Inflammatory macrophage treated with lipopolysaccharide for 1 hour (primary cell): Measurements from ENCODE around the gene MT1G.
"Not testable (repeated sequence)": the region's sequence is repeated elsewhere in the genome, so short reads cannot be mapped to it uniquely, and the experiment has no call there.

Experiments used
- DNase-seq, 2 donors: peaks; one replicate each; pipeline ENCODE4 v3.0.0-alpha.2; 2020 to 2022

MT1G gene

DNA sequence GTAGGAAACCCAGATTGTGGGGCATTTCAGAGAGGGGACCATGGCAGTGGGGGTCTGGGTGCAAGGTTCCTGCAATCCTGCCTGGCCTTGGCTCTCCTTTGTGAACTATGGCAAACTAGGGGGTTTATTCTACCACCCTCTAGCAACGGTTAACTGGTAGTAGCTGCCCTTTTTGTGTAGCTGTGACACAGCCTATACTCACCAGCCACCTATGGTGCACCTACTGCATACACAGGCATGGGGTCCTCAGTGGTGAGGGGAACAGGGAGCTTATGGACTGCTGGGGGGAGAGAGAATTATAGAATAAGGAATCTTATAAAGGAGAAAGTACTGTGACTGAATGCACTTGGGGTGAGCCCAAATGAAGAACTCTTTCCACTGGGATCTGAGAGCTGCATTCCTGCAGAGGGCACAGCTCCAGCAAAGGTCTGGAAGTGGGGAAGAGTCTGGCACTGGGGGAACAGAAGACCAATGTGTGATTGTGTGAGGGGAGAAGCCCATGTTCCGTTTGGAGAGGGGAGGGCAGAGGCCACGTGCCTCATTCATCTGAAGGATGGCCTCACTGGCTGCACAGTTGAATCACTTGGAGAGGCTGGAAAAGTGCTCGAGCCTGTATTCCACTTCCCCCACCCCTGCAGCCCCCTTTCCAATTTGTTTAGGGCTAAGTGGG, 16.5 kb upstream of the MT1G start:
- DNase-seq: no peak

DNA sequence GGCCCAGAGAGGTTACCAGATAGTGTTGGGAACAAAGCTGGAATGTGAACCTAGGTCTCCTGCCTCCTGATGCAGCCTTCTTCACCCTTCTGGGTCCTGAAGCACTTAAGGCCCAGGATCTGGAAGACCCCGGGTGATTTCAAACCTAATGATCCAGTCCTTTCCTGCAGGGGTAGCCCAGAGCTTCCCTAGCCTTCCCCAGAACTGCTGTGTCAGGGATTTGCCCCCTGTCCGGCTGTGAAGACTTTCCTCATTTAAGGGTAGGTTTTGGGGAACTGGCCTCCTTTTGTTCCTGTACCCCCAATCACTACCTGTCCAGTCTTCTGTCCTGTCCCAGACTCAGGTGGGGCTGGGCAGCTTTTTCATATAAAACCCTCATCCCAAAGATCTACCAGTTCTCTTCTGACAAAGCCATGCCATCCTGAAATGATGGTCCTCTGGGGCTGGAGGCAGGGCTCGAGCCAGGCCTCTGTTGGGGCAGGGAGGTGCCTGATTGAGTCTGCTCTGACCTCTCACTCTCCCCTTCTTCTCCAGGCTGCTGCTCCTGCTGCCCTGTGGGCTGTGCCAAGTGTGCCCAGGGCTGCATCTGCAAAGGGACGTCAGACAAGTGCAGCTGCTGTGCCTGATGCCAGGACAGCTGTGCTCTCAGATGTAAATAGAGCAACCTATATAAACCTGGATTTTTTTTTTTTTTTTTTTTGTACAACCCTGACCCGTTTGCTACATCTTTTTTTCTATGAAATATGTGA, 15.7 kb upstream of the MT1G start:
- DNase-seq: no peak

DNA sequence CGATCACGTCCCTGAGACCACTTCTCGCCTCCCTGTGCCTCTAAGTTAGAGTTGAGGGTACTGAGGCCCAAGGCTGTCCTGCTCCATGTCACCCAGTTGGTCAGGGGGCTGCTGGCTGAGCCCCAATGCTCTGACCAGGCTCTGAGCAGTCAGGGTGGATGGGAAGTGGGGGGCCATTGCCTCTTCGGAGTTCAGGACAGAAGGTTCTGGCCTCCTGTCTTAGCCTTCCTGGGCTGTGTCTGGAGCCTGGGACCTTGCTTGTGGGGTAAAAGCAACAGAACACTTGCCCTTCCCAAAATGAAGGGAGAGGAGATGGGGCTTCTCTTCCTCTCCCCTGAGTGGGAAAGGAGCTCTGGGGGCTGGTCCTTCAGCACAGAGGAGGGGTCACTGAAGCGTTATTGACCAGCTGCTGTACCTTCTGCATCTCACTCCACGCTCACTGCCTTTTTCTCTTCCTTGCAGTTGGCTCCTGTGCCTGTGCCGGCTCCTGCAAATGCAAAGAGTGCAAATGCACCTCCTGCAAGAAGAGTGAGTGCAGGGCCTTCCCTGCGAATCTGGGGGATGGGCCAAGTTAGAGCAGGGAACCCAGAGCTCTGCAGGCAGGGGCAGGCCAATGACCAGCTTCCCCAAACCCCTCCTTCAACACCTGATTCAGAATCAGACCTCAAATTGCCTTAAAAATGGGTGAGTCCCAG, 15.0 kb upstream of the MT1G start:
- no peak for DNase-seq

DNA sequence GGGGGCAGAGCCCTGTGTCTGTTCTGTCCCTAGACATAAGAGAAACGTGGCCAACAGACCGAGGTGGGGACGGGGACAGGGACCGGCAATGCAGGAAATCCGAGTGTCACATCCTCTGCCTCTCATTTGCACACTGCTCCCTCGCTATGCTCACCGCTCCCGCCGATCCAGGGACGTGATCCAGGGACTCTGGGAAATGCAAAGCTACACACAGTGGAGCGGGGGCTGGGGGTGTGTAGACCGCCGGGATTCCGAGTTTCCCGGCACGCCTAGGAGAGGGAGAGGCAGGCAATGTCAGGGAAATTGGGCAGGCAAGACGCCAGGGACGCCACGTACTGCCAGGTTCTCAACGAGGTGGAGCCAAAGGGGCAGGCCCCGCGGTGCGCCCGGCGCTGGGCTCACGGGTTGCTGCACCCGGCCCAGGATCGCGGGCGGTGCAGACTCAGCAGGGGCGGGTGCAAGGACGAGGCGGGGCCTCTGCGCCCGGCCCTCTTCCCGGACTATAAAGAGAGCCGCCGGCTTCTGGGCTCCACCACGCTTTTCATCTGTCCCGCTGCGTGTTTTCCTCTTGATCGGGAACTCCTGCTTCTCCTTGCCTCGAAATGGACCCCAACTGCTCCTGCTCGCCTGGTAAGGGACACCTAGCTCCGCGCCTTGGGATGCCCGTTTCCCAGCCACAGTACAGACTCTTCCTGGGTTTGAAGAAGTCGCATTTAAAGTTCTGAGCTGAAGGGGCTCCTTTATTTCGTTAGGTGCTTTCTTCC, 14.3 kb upstream of the MT1G start, which contains the start of gene MT1X:
MT1X (plus strand) TSS at position 532 of the 764 bp plus-strand sequence; CDS start at position 603, 71 bp downstream.
- DNase-seq: peak; percentile 83 to 92

DNA sequence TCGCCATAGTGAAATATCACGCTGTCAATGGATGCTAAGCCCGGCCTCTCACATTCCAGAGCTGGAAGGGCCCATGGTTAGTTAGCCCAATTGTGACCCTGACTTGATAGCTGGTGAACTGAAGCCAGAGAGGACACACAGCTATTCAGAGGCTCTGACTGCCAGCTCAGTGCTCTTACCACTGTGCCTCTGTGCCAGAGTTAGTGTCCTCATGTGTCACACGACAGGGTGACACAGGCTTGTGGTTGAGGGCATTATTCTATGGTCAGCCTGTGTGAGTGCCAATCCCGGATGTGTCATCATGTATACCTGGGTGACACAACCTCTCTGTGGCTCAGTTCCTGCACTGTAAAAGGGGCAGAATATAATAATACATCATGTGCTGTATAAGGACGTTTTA, 12.0 kb upstream of the MT1G start:
- DNase-seq: no peak

DNA sequence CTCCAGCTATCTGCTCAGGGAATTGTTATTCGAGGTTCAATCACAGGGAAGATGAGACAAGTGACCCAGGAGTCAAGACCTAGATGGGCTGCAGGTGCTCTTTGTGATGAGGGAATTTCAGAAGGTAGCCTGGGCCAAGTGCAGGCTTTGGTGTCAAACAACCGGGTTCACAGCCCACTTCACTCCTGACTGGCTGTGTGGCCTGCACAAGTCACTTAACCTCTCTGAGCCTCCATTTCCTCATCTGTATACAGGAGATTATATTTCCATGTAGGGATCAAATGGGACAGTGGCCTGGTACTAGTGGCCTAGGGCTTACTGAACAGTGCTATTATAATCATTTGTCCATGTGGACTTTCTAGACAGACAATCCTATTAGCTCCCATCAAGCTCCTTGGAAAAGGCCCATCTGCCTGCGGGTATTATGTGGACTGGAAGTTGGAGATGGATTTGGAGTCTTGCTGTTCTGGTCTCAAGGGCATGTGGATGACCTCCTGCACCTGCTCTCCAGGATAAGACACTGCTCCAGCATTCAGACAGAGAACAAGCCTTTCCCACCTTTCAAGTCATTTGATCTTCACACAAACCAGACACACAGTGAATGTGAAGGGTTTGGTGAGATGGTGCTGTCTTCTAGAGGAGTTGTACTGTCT, 11.3 kb upstream of the MT1G start:
- no peak for DNase-seq

DNA sequence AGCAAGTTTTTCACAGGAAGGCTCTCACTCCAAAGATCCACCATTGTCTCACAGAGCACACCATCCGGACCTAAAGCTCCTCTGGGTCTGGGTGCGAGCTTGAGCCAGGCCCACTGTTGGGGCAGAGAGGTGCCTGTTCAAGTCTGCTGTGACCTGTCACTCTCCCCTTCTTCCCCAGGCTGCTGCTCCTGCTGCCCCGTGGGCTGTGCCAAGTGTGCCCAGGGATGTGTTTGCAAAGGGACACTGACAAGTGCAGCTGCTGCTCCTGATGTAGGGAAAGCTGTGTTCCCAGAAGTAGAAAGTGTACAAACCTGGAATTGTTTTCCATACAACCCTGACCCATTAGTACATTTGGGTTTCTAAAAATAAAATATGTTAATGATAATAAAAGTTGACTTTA, 9.6 kb upstream of the MT1G start:
- no peak for DNase-seq

DNA sequence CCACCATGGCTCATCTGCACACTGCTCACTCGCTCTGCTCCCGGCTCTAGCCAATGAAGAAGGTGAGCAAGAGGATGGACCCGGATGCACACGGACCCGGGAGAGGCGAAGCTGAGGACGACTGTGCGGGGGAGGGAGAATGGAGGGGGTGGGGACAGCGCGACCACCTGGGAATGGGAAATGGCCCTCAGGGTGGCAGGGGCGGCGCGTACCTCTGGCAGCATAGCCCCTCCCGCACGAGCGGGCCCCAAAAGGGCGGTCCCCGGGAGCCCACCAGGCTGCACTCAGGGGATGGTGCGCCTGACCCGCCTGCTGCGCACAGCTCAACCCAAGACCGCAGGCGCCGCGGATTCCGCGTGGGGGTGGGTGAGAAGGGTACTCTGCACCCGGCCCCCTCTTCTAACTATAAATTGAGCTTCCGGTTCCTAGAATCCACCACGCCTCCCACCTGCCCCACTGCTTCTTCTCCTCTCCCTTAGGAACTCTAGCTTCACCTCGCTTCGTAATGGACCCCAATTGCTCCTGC, 7.9 kb upstream of the MT1G start:
- DNase-seq: no peak

DNA sequence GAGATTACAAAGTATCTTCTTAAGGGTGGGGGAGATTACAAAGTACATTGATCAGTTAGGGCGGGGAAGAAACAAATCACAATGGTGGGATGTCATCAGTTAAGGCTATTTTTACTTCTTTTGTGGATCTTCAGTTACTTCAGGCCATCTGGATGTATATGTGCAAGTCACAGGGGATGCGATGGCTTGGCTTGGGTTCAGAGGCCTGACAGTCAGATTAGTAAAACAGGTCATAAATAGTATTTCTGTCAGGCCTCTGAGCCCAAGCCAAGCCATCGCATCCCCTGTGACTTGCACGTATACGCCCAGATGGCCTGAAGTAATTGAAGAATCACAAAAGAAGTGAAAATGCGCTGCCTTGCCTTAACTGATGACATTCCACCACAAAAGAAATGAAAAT, 6.7 kb upstream of the MT1G start:
- not testable (repeated sequence) for DNase-seq

DNA sequence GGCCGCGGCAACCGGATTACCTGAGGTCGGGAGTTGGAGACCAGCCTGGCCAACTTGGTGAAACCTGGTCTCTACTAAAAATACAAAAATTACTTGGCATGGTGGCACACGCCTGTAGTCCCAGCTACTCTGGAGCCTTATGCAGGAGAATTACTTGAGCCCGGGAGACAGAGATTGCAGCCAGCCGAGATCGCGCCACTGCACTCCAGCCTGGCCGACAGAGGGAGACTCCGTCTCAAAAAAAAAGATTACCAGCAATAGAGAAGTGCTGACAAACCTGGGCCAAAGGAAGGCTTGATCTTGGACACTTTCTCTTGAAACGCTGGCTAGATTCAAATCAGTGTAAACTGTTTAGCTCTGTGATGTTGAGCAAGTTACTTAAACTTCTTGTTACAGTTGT, 6.1 kb upstream of the MT1G start:
- DNase-seq: peak; percentile 33 to 53

DNA sequence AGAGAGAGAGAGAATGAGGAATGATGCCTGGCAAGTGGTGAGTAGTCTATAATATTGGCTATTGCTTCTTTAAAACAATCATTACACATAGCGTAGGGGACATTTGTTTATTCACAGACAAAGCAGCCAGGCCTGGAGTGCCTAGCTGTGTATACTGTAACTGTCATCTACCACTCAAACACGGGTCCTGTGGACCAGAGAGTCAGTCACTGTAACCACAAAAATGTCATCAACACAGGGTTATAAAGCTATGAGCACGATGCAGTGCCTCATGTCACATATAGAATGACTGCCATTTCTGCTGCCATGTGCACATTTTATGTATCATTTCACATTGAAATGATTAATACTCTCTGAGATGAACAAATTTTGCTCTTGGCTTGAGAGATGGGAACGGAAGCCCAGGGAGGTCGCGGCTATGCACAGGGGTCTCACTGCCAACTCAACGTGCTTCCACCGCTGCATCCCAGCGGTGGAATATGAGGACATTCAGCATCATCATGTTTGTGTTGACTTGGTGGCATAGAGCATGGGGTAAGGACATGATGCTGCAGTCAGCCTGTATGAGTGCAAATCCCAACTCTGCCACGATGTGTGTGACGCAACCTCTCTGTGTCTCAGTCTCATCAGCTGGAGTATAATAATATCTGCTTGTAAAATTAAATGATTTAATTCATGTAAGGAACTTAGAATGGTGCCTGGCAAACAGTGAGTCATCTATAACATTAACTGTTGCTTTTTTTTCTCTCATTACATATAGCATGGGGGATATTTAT, 5.1 kb upstream of the MT1G start:
- DNase-seq: no peak

DNA sequence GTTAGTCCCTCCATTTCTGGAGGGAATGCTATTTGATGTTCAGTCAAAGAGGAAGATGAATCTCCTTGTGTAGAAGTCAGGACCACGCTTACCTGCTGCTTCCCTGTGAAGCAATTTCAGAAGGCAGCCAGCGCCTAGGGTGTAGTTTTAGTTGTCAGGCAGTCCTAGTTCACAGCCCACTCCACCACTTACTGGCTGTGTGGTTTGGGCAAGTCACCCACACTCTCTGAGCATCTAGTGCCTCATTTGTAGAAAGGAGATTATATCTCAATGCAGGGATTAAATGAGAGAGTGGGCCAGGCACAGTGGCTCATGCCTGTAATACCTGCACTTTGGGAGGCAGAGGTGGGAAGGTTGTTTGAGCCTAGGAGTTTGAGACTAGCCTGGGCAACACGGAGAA, 4.3 kb upstream of the MT1G start:
- DNase-seq: not testable (repeated sequence)

DNA sequence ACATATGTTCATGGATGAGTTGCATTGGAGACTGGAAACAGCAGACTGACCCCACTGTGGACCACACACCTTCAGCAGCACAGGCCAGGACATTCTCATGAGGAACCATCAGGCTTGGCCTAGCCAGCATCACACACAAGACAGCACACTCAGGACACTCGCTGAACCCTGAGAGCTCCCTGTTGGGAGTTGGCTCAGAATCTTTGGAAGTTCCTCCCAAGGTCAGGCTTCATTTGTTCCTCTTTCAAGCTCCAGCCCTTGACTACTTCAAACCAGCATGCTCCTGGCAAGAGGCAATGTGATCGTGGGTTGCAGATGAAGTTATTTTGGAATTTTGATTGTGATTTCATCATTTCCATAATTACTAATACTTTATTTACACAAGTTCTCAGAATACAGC, 3.8 kb upstream of the MT1G start:
- peak; percentile 86 to 87 for DNase-seq

DNA sequence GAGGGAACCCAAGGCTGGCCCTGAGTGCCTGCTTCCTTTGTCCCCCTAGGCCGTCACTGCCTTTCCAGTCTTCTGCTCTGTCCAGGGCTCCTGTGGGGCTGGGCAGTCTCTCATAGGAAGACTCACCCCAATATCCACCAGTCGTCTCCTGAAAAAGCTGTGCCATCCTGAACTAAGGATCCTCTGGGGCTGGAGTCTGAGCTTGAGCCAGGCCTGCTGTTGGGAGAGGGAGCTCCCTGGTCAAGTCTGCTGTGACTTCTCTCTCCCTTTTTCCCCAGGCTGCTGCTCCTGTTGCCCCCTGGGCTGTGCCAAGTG, 2.7 kb upstream of the MT1G start:
- DNase-seq: no peak

DNA sequence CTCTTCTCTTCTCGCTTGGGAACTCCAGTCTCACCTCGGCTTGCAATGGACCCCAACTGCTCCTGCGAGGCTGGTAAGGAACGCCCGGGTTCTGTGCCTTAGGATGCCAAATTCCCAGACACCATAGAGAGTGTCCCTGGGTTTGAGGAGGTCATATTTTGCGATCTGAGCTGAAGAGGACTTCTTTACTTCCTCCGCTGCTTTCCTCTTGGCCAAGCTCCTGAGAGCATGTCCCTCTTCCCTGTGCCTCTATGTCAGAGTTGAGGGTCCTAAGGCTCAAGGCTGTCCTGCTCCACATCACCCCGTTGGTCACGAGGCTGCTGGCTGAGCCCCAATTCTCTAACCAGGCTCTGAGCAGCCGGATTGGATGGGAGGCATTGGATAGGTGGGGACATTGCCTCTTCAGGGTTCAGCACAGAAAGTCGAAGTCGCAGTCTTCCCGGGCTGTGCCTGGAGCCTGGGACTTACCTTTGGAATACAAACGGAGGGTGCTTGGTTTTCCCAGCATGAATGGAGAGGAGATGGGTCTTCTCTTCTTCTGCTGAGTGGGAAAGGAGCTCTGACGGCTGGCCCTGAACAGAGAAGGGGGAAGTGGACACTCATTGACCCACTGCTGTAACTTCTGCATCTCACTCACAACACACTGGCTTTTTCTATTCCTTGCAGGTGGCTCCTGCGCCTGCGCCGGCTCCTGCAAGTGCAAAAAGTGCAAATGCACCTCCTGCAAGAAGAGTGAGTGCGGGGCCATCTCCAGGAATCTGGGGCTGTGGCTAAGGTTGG, 2.2 kb upstream of the MT1G start:
- DNase-seq: peak in 1 of 2 donors; percentile 28

DNA sequence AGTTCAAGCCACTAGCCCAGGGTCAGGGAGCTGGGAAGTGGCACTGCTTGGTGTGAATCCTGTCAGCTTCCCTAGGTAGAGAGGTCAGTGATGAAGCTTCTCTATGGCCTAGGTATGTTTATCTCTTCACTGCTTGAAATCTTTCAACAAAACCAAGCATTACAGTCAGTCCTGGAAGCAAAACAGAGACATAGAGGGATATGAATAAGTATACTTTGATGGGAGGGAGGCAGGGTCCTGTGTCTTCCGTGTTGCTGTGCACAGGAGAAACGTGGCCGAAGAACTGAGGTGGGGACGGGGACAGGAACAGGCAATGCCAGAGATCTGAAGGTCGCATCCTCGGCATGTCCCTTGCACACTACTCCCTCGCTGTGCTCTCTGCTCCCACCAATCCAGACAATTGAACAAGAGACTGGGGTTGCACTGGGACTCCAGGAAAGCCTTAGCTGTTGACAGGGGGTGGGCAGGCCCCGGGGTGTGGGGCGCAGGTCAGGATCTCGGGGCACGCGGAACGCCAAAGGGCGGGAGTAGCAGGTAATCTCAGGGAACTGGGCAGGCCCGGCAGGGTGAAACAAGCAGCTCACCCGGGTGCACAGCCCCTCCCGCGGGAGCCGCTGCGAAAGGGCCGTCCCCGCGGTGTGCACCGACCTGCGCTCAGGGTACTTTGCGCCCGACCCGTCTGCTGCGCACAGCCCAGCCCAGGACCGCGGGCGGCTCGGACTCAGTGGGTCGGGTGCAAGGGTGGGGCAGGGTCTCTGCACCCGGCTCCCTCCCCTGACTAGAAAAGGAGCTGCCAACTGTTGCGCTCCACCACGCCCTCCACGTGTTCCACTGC, 1.4 kb upstream of the MT1G start, which contains the start of gene MT1H:
MT1H (plus strand) TSS at position 810 of the 835 bp plus-strand sequence. CDS start 71 bp downstream, outside the sequence.
- no peak for DNase-seq

DNA sequence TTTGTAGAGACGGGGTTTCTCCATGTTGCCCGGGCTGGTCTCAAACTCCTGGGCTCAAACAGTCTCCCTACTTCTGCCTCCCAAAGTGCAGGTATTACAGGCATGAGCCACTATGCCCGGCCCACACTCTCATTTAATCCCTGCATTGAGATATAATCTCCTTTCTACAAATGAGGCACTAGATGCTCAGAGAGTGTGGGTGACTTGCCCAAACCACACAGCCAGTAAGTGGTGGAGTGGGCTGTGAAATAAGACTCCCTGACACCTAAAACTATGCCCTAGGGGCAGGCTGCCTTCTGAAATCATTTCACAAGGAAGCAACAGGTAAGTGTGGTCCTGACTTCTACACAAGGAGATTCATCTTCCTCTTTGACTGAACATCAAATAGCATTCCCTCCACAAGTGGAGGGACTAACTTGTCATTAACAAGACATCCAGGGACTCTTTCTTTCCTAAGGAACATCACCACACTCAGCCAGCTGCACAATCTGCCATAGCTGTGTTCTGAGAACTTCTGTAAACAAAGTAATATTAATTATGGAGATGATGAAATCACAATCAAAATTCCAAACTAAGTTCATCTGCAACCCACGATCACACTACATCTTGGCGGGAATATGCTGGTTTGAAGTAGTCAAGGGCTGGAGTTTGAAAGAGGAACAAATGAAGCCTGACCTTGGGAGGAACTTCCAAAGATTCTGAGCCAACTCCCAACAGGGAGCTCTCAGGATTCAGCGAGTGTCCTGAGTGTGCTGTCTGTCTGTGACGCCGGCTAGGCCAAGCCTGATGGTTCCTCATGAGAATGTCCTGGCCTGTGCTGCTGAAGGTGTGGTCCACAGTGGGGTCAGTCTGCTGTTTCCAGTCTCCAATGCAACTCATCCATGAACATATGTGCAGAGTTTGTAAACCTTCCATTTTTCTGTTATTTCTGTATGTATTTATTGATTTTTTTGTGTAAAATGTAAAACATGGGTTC, 2.3 kb downstream of the MT1G start:
- DNase-seq: not testable (repeated sequence)

DNA sequence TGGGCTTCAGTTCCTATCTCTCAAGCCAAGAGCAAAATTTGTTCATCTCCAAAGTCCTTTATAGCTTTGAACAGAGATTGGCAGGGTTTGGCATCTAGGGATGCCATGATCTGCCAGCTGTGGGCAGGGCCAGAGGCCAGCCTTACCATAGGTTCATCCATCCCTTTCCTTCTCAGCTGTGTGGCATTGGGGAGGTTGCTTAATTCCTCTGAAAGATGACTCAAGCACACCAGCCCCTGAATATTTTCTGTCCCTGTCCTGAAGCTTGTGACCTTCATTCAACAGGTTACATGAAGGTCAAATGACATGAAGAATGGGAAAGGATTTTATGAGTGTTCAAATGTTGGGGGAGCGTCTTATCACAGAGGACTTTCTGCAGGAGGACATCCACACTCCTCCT, 3.4 kb downstream of the MT1G start:
- no peak for DNase-seq
